ENCODE results near the gene ANKRD66.
"Not testable (repeated sequence)": the region's sequence is repeated elsewhere in the genome, so short reads cannot be mapped to it uniquely, and the experiment has no call there.

The ANKRD66 gene

GRCh38 chr6:46734867-46735719 is 11.6 kb upstream of the ANKRD66 start, which contains the start of gene PLA2G7:
TSS of gene PLA2G7 (minus strand) at chr6:46735375. CDS start at chr6:46722891, 12,484 bp downstream.
- Histone ChIP-seq H3K4me1 (ENCODE audit: control insufficient read depth, insufficient read depth, low read length, unreplicated experiment) (no peaks in the 10 kb centered on the region), H3K4me3 (ENCODE audit: low read depth, low read length) (peak within 1 kb of the TSS; percentile 65), H3K36me3 (ENCODE audit: insufficient read depth, low read length) (no peaks in the 10 kb centered on the region), H3K79me2 (ENCODE audit: control insufficient read depth, insufficient read depth, low read length, unreplicated experiment) (no peaks in the 10 kb centered on the region), H2AFZ (ENCODE audit: low read length, unreplicated experiment) (peak within 1 kb of the TSS; percentile 37), H3K27ac (ENCODE audit: low read depth, low read length) (no peak within 1 kb of the TSS), H3K27me3 (ENCODE audit: insufficient read depth, low read length) (peaks cover 80% of the 10 kb centered on the region)

DNA sequence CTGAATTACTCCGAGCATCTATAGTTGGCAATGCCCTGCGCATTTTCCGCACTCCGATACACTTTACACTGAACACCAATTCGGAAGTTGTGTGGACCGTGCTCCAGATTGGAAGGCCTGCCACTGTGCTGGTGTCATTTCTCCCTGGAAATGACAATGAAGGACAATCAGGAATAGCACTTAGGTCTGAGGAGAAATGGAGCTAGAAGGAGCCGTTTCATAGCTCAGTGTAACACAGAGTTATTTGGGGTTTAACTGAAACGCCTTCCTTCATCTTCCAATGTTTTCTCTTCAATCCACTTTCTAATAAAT is 11.1 kb upstream of the ANKRD66 start:
- H2AFZ ChIP-seq (ENCODE audit: low read length, unreplicated experiment): no peak overlapping the region
- no peak overlapping the region for H3K27ac ChIP-seq (ENCODE audit: low read depth, low read length)
- H3K79me2 ChIP-seq (ENCODE audit: control insufficient read depth, insufficient read depth, low read length, unreplicated experiment): no peaks in the 10 kb centered on the region
- no peaks in the 10 kb centered on the region for H3K36me3 ChIP-seq (ENCODE audit: insufficient read depth, low read length)
- no peaks in the 10 kb centered on the region for H3K4me1 ChIP-seq (ENCODE audit: control insufficient read depth, insufficient read depth, low read length, unreplicated experiment)
- peaks cover 74% of the 10 kb centered on the region for H3K27me3 ChIP-seq (ENCODE audit: insufficient read depth, low read length)
- H3K4me3 ChIP-seq (ENCODE audit: low read depth, low read length): peak overlapping the region; percentile 65

DNA sequence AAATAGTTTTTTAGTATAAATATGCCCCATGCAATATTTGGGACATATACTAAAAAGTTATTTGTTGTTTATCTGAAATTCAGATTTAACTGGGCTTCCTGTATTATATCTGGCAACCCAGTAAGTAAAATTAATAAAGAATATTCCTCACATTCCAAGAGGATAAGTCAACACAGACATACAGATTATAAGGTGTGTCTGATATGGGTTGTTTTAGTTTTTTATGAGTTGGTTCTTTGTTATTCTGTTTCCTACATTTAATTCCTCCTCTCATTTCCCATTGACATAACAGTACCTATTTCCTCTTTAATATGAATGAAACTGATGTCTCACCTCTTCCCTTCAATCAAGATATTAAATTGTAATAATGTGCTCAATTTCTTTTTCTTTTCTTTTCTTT is 9.8 kb upstream of the ANKRD66 start:
- no peak overlapping the region for H2AFZ ChIP-seq (ENCODE audit: low read length, unreplicated experiment)
- H3K79me2 ChIP-seq (ENCODE audit: control insufficient read depth, insufficient read depth, low read length, unreplicated experiment): no peaks in the 10 kb centered on the region
- no peaks in the 10 kb centered on the region for H3K4me1 ChIP-seq (ENCODE audit: control insufficient read depth, insufficient read depth, low read length, unreplicated experiment)
- H3K36me3 ChIP-seq (ENCODE audit: insufficient read depth, low read length): no peaks in the 10 kb centered on the region
- H3K27me3 ChIP-seq (ENCODE audit: insufficient read depth, low read length): peaks cover 66% of the 10 kb centered on the region
- H3K4me3 ChIP-seq (ENCODE audit: low read depth, low read length): no peak overlapping the region
- no peak overlapping the region for H3K27ac ChIP-seq (ENCODE audit: low read depth, low read length)

DNA sequence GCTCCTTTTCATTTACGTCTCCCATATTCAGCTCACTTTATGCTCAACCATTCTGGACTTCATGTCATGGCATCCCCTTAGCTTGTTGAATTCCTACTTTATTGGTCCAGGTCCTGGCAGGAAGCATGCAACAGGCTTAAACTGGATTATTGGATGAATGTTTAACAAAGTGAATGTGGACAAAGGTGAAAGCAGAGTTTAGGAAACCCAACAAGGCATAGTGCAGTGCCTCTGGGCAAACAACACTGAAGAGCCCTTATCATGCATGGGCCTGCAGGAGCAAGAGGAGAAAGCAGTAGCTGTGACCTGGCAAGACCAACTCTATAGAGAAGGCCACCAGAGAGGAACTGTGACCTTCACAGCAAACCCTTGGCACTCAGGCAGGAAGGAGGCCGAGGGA is 5.3 kb upstream of the ANKRD66 start:
- H3K27ac ChIP-seq (ENCODE audit: low read depth, low read length): no peak overlapping the region
- H3K4me3 ChIP-seq (ENCODE audit: low read depth, low read length): no peak overlapping the region
- no peaks in the 10 kb centered on the region for H3K36me3 ChIP-seq (ENCODE audit: insufficient read depth, low read length)
- peaks cover 39% of the 10 kb centered on the region for H3K27me3 ChIP-seq (ENCODE audit: insufficient read depth, low read length)
- H3K4me1 ChIP-seq (ENCODE audit: control insufficient read depth, insufficient read depth, low read length, unreplicated experiment): no peaks in the 10 kb centered on the region
- no peak overlapping the region for H2AFZ ChIP-seq (ENCODE audit: low read length, unreplicated experiment)
- no peaks in the 10 kb centered on the region for H3K79me2 ChIP-seq (ENCODE audit: control insufficient read depth, insufficient read depth, low read length, unreplicated experiment)

- Histone ChIP-seq H3K36me3 (ENCODE audit: insufficient read depth, low read length) (no peaks in the 10 kb centered on the region), H3K4me1 (ENCODE audit: control insufficient read depth, insufficient read depth, low read length, unreplicated experiment) (no peaks in the 10 kb centered on the region), H2AFZ (ENCODE audit: low read length, unreplicated experiment) (no peak overlapping the region)
Measured at GRCh38 chr6:46741910-46742309, 4.8 kb upstream of the ANKRD66 start.

DNA sequence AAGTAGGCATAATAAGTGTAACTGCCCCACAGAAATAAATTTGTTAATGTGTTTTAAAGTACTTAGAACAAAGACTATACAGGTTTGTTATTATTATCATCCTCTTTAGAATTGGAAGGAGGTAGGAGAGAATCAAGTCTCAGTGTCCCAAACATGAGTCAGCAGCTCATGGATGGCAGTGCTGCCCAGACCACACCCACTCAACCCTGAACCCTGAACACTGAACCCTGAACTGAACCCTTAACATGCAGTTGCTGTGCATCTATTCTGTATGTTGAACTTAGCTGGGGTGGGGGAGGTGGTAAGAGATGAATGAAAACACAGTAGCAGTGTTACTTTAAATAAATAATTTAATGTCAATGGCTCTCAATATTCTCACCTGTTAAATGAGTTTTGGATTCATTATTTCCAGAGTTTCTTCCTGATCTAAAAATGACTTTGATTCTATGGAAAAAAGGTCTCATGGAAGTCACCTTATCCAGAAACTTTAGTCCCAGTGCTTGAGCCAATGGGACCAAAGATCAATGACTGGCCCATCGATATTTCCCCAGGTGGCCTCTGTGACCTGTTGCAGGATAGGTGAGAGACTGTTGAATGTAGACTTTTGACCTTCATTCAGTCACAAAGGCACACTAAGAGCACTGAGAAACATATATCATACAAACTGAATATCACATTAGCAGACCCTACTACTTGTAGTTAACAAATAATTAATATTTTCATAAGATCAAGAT is 3.1 kb upstream of the ANKRD66 start:
- Histone ChIP-seq H3K4me1 (ENCODE audit: control insufficient read depth, insufficient read depth, low read length, unreplicated experiment) (no peaks in the 10 kb centered on the region), H3K27ac (ENCODE audit: low read depth, low read length) (no peak overlapping the region), H3K79me2 (ENCODE audit: control insufficient read depth, insufficient read depth, low read length, unreplicated experiment) (no peaks in the 10 kb centered on the region), H3K36me3 (ENCODE audit: insufficient read depth, low read length) (no peaks in the 10 kb centered on the region), H3K27me3 (ENCODE audit: insufficient read depth, low read length) (peaks cover 29% of the 10 kb centered on the region), H2AFZ (ENCODE audit: low read length, unreplicated experiment) (no peak overlapping the region), H3K4me3 (ENCODE audit: low read depth, low read length) (no peak overlapping the region)

More at GRCh38 chr6:46741910-46742309, 4.8 kb upstream of the ANKRD66 start:
- Histone ChIP-seq H3K4me3 (ENCODE audit: low read depth, low read length) (no peak overlapping the region), H3K79me2 (ENCODE audit: control insufficient read depth, insufficient read depth, low read length, unreplicated experiment) (no peaks in the 10 kb centered on the region), H3K27ac (ENCODE audit: low read depth, low read length) (no peak overlapping the region), H3K27me3 (ENCODE audit: insufficient read depth, low read length) (peaks cover 35% of the 10 kb centered on the region)

GRCh38 chr6:46744159-46744725 is 2.5 kb upstream of the ANKRD66 start:
- not testable (repeated sequence) for H3K4me1 ChIP-seq (ENCODE audit: control insufficient read depth, insufficient read depth, low read length, unreplicated experiment); H3K4me3 ChIP-seq (ENCODE audit: low read depth, low read length); H2AFZ ChIP-seq (ENCODE audit: low read length, unreplicated experiment); H3K36me3 ChIP-seq (ENCODE audit: insufficient read depth, low read length); H3K79me2 ChIP-seq (ENCODE audit: control insufficient read depth, insufficient read depth, low read length, unreplicated experiment); H3K27ac ChIP-seq (ENCODE audit: low read depth, low read length)
- H3K27me3 ChIP-seq (ENCODE audit: insufficient read depth, low read length): peaks cover 23% of the 10 kb centered on the region

GRCh38 chr6:46745973-46746372 is 760 bp upstream of the ANKRD66 start:
- Histone ChIP-seq H3K4me3 (ENCODE audit: low read depth, low read length) (no peak overlapping the region), H3K79me2 (ENCODE audit: control insufficient read depth, insufficient read depth, low read length, unreplicated experiment) (no peaks in the 10 kb centered on the region), H3K27ac (ENCODE audit: low read depth, low read length) (no peak overlapping the region), H3K4me1 (ENCODE audit: control insufficient read depth, insufficient read depth, low read length, unreplicated experiment) (no peaks in the 10 kb centered on the region), H2AFZ (ENCODE audit: low read length, unreplicated experiment) (no peak overlapping the region), H3K27me3 (ENCODE audit: insufficient read depth, low read length) (peaks cover 18% of the 10 kb centered on the region), H3K36me3 (ENCODE audit: insufficient read depth, low read length) (no peaks in the 10 kb centered on the region)

DNA sequence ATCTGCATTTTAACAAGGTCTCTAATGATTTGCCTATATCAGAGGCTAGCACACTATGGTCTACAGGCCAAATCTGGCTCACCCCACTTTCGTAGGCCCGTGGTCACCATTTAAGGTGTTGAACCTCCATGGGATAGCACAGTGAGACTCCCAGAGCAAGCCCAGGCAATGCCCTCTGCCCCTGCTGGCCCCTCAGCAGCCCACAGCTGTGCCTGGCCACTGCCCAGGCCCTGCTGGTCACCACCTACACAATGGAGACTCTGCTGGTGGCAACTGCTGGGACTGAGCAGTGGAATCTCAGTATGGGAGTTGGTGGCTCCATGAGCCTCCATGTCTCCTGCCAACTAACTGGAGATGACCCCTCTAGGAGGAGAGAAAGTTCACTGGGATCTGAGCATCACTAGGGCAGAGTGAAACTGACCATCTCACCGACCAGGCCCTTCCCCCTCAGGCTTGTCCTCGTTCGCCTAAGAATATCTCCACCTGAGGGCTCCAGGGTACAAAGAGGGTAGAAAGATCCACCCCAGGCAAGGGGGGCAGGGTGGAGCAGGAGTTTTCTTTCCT is 2.3 kb downstream of the ANKRD66 start:
- Histone ChIP-seq H3K4me1 (ENCODE audit: control insufficient read depth, insufficient read depth, low read length, unreplicated experiment) (no peaks in the 10 kb centered on the region), H3K79me2 (ENCODE audit: control insufficient read depth, insufficient read depth, low read length, unreplicated experiment) (no peaks in the 10 kb centered on the region), H3K4me3 (ENCODE audit: low read depth, low read length) (no peak overlapping the region), H2AFZ (ENCODE audit: low read length, unreplicated experiment) (no peak overlapping the region), H3K27ac (ENCODE audit: low read depth, low read length) (no peak overlapping the region), H3K27me3 (ENCODE audit: insufficient read depth, low read length) (peaks cover 18% of the 10 kb centered on the region), H3K36me3 (ENCODE audit: insufficient read depth, low read length) (no peaks in the 10 kb centered on the region)

- H3K27ac ChIP-seq (ENCODE audit: low read depth, low read length): no peak overlapping the region
- no peak overlapping the region for H2AFZ ChIP-seq (ENCODE audit: low read length, unreplicated experiment)
- no peaks in the 10 kb centered on the region for H3K36me3 ChIP-seq (ENCODE audit: insufficient read depth, low read length)
- H3K27me3 ChIP-seq (ENCODE audit: insufficient read depth, low read length): peaks cover 17% of the 10 kb centered on the region
- H3K4me3 ChIP-seq (ENCODE audit: low read depth, low read length): no peak overlapping the region
- no peaks in the 10 kb centered on the region for H3K4me1 ChIP-seq (ENCODE audit: control insufficient read depth, insufficient read depth, low read length, unreplicated experiment)
- no peaks in the 10 kb centered on the region for H3K79me2 ChIP-seq (ENCODE audit: control insufficient read depth, insufficient read depth, low read length, unreplicated experiment)
Measured at GRCh38 chr6:46749731-46750130, 3.0 kb downstream of the ANKRD66 start.
